K562 (cell line): ENCODE data around the gene CC2D1A. TPM values are rescaled to one million over a fixed set of nuclear protein-coding genes. Genes with fewer than 3 reads are reported as not detected.
A peak's percentile ranks its signal among the peaks of the same experiment; 100 is the strongest.

ENCODE experiments used
- ATAC-seq: fragments of 200-7000 bp; cut with Tn5 transposase; 3 replicates; pipeline ENCODE4 v1.9.1; 2020; ENCODE audit warnings: moderate library complexity
- BruUV-seq: library from RNA; stranded (reverse); fragments of 400-500 nt; replicated peaks from 2 replicates; lab custom pipeline; 2021; lab: Mats Ljungman, UMichigan
- CTCF ChIA-PET: fragments of 300-600 bp; formaldehyde crosslinking; extraction: SDS; loops from one replicate; lab custom pipeline; 2021; ENCODE audit warnings: low intra/inter-chr PET ratio; lab: Yijun Ruan, JAX
- POLR2A ChIA-PET: fragments of 300-600, 350-650 bp; sonication (Branson Sonifier 250); formaldehyde crosslinking; extraction: SDS; loops from one replicate; lab custom pipeline; 2021; ENCODE audit warnings: antibody characterized with exemption, inconsistent platforms; lab: Yijun Ruan, JAX
- DNase-seq, 4 experiments: peaks; one replicate each; pipeline versions ENCODE4 v3.0.0 to v3.0.0-alpha.2; 2011 to 2018; ENCODE audit warnings: low spot score in 3 of 4, mixed read lengths in 3 of 4; ENCODE audit errors: extremely low read depth in 1 of 4
- FAIRE-seq: peaks from 2 replicates; lab custom pipeline; 2011; peaks lifted over from hg19 to GRCh38; lab: Jason Lieb, UNC
- H2AFZ ChIP-seq: 2 replicates; pipeline ENCODE4 v1.6.0; 2011; ENCODE audit warnings: low read depth, low read length, control low read depth, inconsistent platforms
- H3K27ac ChIP-seq: fragments of 200-600 bp; 3 replicates; pipeline ENCODE4 v1.8.0; 2011; ENCODE audit warnings: low read depth, mild to moderate bottlenecking, control low read depth, inconsistent platforms, low read length, moderate library complexity, mixed read lengths; ENCODE audit errors: extremely low read depth
- H3K27me3 ChIP-seq, 2 experiments: fragments of 300-600 bp in 1 of 2; 2 replicates in 1 of 2; 3 replicates in 1 of 2; pipeline versions ENCODE4 v1.6.0 to v1.8.0; 2011; ENCODE audit warnings: inconsistent platforms in 2 of 2, low read length in 2 of 2, mild to moderate bottlenecking in 1 of 2, mixed read lengths in 1 of 2, moderate library complexity in 1 of 2; ENCODE audit not compliant: control insufficient read depth in 2 of 2, insufficient read depth in 2 of 2
- H3K36me3 ChIP-seq: fragments of 300-600 bp; 3 replicates; pipeline ENCODE4 v1.8.0; 2011; ENCODE audit warnings: mild to moderate bottlenecking, low read length, inconsistent platforms; ENCODE audit not compliant: control insufficient read depth, insufficient read depth
- H3K4me1 ChIP-seq, 2 experiments: fragments of 200-600 bp in 1 of 2; replicated peaks in 1 of 2; 2 replicates in 1 of 2; 3 replicates in 1 of 2; pipeline versions ENCODE4 v1.5.1 to v1.8.0; 2011; ENCODE audit warnings: inconsistent platforms in 2 of 2, low read length in 2 of 2, mild to moderate bottlenecking in 1 of 2, mixed read lengths in 1 of 2, moderate library complexity in 1 of 2; ENCODE audit not compliant: control insufficient read depth in 2 of 2, insufficient read depth in 2 of 2
- H3K4me2 ChIP-seq: 2 replicates; pipeline ENCODE4 v1.6.1; 2011; ENCODE audit warnings: low read length, control low read depth, inconsistent platforms, mixed read lengths; ENCODE audit not compliant: insufficient read depth
- H3K4me3 ChIP-seq: fragments of 200-600 bp; sonication (generic), shearing (Covaris generic); 2 replicates; pipeline ENCODE4 v1.5.1; 2016; ENCODE audit warnings: control low read depth, inconsistent platforms
- H3K79me2 ChIP-seq: fragments of 200-600 bp; 3 replicates; pipeline ENCODE4 v1.8.0; 2011; ENCODE audit warnings: low read length, inconsistent platforms; ENCODE audit not compliant: control insufficient read depth, insufficient read depth
- H3K9ac ChIP-seq, 2 experiments: 2 replicates each; pipeline versions ENCODE4 v1.6.0 to v1.6.1; 2011; ENCODE audit warnings: low read depth in 2 of 2, low read length in 2 of 2, control low read depth in 1 of 2, inconsistent platforms in 1 of 2, mild to moderate bottlenecking in 1 of 2, mixed read lengths in 1 of 2; ENCODE audit not compliant: insufficient read depth in 1 of 2
- H3K9me1 ChIP-seq: one replicate; pipeline ENCODE4 v1.6.0; 2011; ENCODE audit warnings: inconsistent platforms, mild to moderate bottlenecking, low read length, moderate library complexity; ENCODE audit not compliant: control insufficient read depth, insufficient read depth
- H3K9me3 ChIP-seq: replicated peaks from 2 replicates; pipeline ENCODE4 v1.5.1; 2011; ENCODE audit warnings: low read depth, low read length, inconsistent platforms; ENCODE audit not compliant: control insufficient read depth, insufficient read depth
- H4K20me1 ChIP-seq: replicated peaks from 2 replicates; pipeline ENCODE4 v1.6.1; 2011; ENCODE audit warnings: low read length, inconsistent platforms, mixed read lengths; ENCODE audit not compliant: control insufficient read depth, insufficient read depth
- CCNT2 ChIP-seq: IDR thresholded peaks from 2 replicates; pipeline ENCODE4 v1.6.1; 2011; ENCODE audit warnings: borderline replicate concordance, low read depth, mild to moderate bottlenecking, moderate library complexity, mixed read lengths, low read length; ENCODE audit not compliant: insufficient read length; ENCODE audit errors: extremely low read depth
- E2F4 ChIP-seq: sonication (generic); formaldehyde crosslinking; IDR thresholded peaks from 2 replicates; pipeline ENCODE4 v1.8.0; 2022; ENCODE audit warnings: mild to moderate bottlenecking, low read depth, missing genetic modification reagents
- ELF4 ChIP-seq: fragments of 450-650 bp; formaldehyde crosslinking; IDR thresholded peaks from 2 replicates; pipeline ENCODE4 v1.4.0; 2022; ENCODE audit warnings: missing genetic modification characterization
- ESRRA ChIP-seq: fragments of 450-650 bp; IDR thresholded peaks from 2 replicates; pipeline ENCODE4 v1.6.1; 2014; ENCODE audit warnings: low read depth, mild to moderate bottlenecking, moderate library complexity, borderline replicate concordance
- HOMEZ ChIP-seq: fragments of 250-450 bp; sonication (Bioruptor Pico); IDR thresholded peaks from 2 replicates; pipeline ENCODE4 v1.4.0; 2020; ENCODE audit warnings: mild to moderate bottlenecking, moderate library complexity
- KLF16 ChIP-seq: IDR thresholded peaks from 2 replicates; pipeline ENCODE4 v1.6.1; 2016; ENCODE audit warnings: antibody characterized with exemption
- PCBP2 ChIP-seq: fragments of 200-400 bp; formaldehyde crosslinking; IDR thresholded peaks from 2 replicates; pipeline ENCODE4 v1.6.1; 2018; ENCODE audit warnings: low read length, low read depth, mild to moderate bottlenecking, moderate library complexity; ENCODE audit not compliant: poor library complexity, severe bottlenecking
- PHF8 ChIP-seq: fragments of 200-600 bp; sonication (generic); IDR thresholded peaks from 2 replicates; pipeline ENCODE4 v1.6.1; 2012; ENCODE audit warnings: mixed run types, mild to moderate bottlenecking, inconsistent platforms, low read length, moderate library complexity, borderline replicate concordance
- ZBTB43 ChIP-seq: sonication (generic); formaldehyde crosslinking; IDR thresholded peaks from 2 replicates; pipeline ENCODE4 v1.8.0; 2023; ENCODE audit warnings: mild to moderate bottlenecking, missing genetic modification reagents
- ZNF146 ChIP-seq: IDR thresholded peaks from one replicate; pipeline ENCODE4 v1.6.1; 2018; ENCODE audit warnings: missing compliant biosample characterization; ENCODE audit not compliant: unreplicated experiment
- ZNF408 ChIP-seq: fragments of 250-450 bp; sonication (Bioruptor Pico); IDR thresholded peaks from 2 replicates; pipeline ENCODE4 v1.4.0; 2020; ENCODE audit warnings: low read depth, mild to moderate bottlenecking, moderate library complexity
- ZNF561 ChIP-seq: fragments of 450-650 bp; formaldehyde crosslinking; conservative IDR thresholded peaks from 2 replicates; pipeline ENCODE4 v1.4.0; 2020; ENCODE audit warnings: mild to moderate bottlenecking, moderate library complexity
- ZNF639 ChIP-seq, 2 experiments: fragments of 200-800 bp in 1 of 2; sonication (Bioruptor generic) in 1 of 2; sonication (generic) in 1 of 2; formaldehyde crosslinking in 1 of 2; IDR thresholded peaks in 1 of 2; conservative IDR thresholded peaks in 1 of 2; 2 replicates each; pipeline versions ENCODE4 v1.5.0 to v1.6.1; 2016 to 2020; ENCODE audit warnings: missing compliant biosample characterization in 1 of 2, missing genetic modification characterization in 1 of 2, missing genetic modification reagents in 1 of 2
- ZNF785 ChIP-seq: fragments of 250-450 bp; sonication (Bioruptor Pico); IDR thresholded peaks from 2 replicates; pipeline ENCODE4 v1.4.0; 2020; ENCODE audit warnings: mild to moderate bottlenecking
- WGBS: fragments of 100-300 bp; shearing (Covaris generic); methylation state at CpG from one replicate; pipeline ENCODE4 v1.1.6; 2016; ENCODE audit warnings: low coverage, mixed read lengths; ENCODE audit not compliant: insufficient coverage; ENCODE audit errors: missing lambda C conversion rate; 5-methylcytosine and 5-hydroxymethylcytosine counted together
- in situ Hi-C: fragments of 300-500 bp; cut with MboI; formaldehyde crosslinking; loops from 4 replicates; pipeline ENCODE4 v1.15.0; 2018; ENCODE audit warnings: inconsistent platforms, mixed read lengths
- intact Hi-C: fragments of 100-400 bp; cut with micrococcal nuclease; formaldehyde crosslinking; loops from 2 replicates; pipeline ENCODE4 v1.14.2; 2022
- polyA plus RNA-seq, 8 experiments: library from polyadenylated mRNA; depleted of rRNA in 4 of 8; stranded (reverse) in 5 of 8; unstranded in 3 of 8; fragments of >200 nt; fragmentation: Nextera tagmentation in 2 of 8; fragmentation: Illumina TruSeq in 1 of 8; extraction: Ambion mirVana in 2 of 8; extraction: Trizol in 1 of 8; gene quantifications; 2 replicates each; pipeline versions ENCODE4 v1.2.1 to v1.2.3, GENCODE V29; 2011 to 2014; ENCODE audit warnings: inconsistent platforms in 1 of 8, missing spikeins in 1 of 8
- total RNA-seq, 7 experiments: library from RNA; depleted of rRNA in 6 of 7; stranded (reverse); fragments of >200 nt in 6 of 7; fragmentation: Illumina TruSeq in 2 of 7; extraction: Trizol in 2 of 7; gene quantifications; 2 replicates each; pipeline versions ENCODE4 v1.2.1 to v1.2.3, GENCODE V29; 2011 to 2021; ENCODE audit warnings: low replicate concordance in 1 of 7

CC2D1A gene
- total and polyA plus RNA-seq, 9 of the 15 experiments (the other 6 are each of a cell fraction or from before 2014, with no cell fraction given): 0.32 to 31.0 (median 12.9) TPM

GRCh38 chr19:13902993-13903555 is 2.9 kb upstream of the CC2D1A start (continued):
- no peak for TF ChIP-seq ZNF639 (CRISPR knock-in tag; conservative IDR thresholded peaks at IDR 0.05 in 1 of 2, IDR thresholded peaks at IDR 0.05 in 1 of 2)
- TF ChIP-seq ELF4 (CRISPR knock-in tag): no peak

GRCh38 chr19:13906521-13906904 is 512 bp downstream of the CC2D1A start:
- peak in 3 of 4 experiments; percentile 37 to 79 (median 37) for DNase-seq
- no TSS peak for BruUV-seq
- CTCF ChIA-PET: no interaction called here
- POLR2A ChIA-PET: interaction anchor here (0.6 to 1.5 kb wide), 5 partner anchors 15 to 230 kb away, joined by 3 to 5 read pairs (median 4); partner anchors contain the start of genes ASF1B and PALM3
- H3K27me3 ChIP-seq: no peaks in the 10 kb centered on the region
- H3K4me1 ChIP-seq: peaks cover 10 to 21% of the 10 kb centered on the region in 2 experiments
- no peaks in the 10 kb centered on the region for H3K9me1 ChIP-seq
- peak overlapping the region; percentile 75 for H3K4me2 ChIP-seq
- no peaks in the 10 kb centered on the region for H3K9me3 ChIP-seq
- peak overlapping the region; percentile 98 for H2AFZ ChIP-seq
- no peaks in the 10 kb centered on the region for H4K20me1 ChIP-seq
- peak overlapping the region; percentile 76 for H3K27ac ChIP-seq
- peak overlapping the region; percentile 79 to 94 for H3K9ac ChIP-seq
- WGBS: under 1% methylated on average over 6 of the region's 13 CpGs
- peak overlapping the region; percentile 67 for H3K4me3 ChIP-seq
- H3K79me2 ChIP-seq: peaks cover 22% of the 10 kb centered on the region
- in situ Hi-C loops (no loop called here), intact Hi-C loops (no loop called here)
- peak; percentile 48 for ATAC-seq
- peaks cover 12% of the 10 kb centered on the region; the same call in 2 of the 3 replicates for H3K36me3 ChIP-seq
- FAIRE-seq: no peak
- TF ChIP-seq E2F4 (CRISPR knock-in tag) (no peak), ZNF785 (CRISPR knock-in tag) (no peak), PHF8 (no peak), ZNF561 (no peak), HOMEZ (CRISPR knock-in tag) (no peak), PCBP2 (no peak), ZNF408 (no peak), ZBTB43 (CRISPR knock-in tag) (no peak), ZNF146 (no peak), CCNT2 (no peak), ESRRA (peak; percentile 83), KLF16 (no peak)
